Activated CD4-positive, alpha-beta T cell treated with anti-CD3 and anti-CD28 coated beads, Interleukin-2, amount 10 ng/mL, durations not matched to agents 7 days and 5 days (primary cell): Measurements from ENCODE around the gene PNMA1. TPM values are rescaled to one million over a fixed set of nuclear protein-coding genes. Genes with fewer than 3 reads are reported as not detected.
"Not testable (repeated sequence)": the region's sequence is repeated elsewhere in the genome, so short reads cannot be mapped to it uniquely, and the experiment has no call there.

Source experiments
- CTCF ChIA-PET: fragments of 350-600 bp; sonication (Branson Sonifier 250); formaldehyde crosslinking; loops from one replicate; lab custom pipeline; 2021; ENCODE audit warnings: antibody characterized with exemption; lab: Charles Lee
- POLR2A ChIA-PET: fragments of 350-600 bp; sonication (Branson Sonifier 250); formaldehyde crosslinking; loops from one replicate; lab custom pipeline; 2021; ENCODE audit warnings: antibody characterized with exemption; lab: Charles Lee
- DNase-seq: peaks from one replicate; pipeline ENCODE4 v3.0.0-alpha.2; 2020
- H3K27ac Mint-ChIP-seq: one replicate; pipeline ENCODE4 v1.8.0; 2021; ENCODE audit warnings: mild to moderate bottlenecking, moderate library complexity, mixed read lengths
- H3K27me3 Mint-ChIP-seq: one replicate; pipeline ENCODE4 v1.8.0; 2021; ENCODE audit warnings: mixed read lengths
- H3K36me3 Mint-ChIP-seq: one replicate; pipeline ENCODE4 v1.8.0; 2021; ENCODE audit warnings: low read depth, mixed read lengths
- H3K4me1 Mint-ChIP-seq: one replicate; pipeline ENCODE4 v1.8.0; 2021; ENCODE audit warnings: mixed read lengths
- H3K4me3 Mint-ChIP-seq: one replicate; pipeline ENCODE4 v1.8.0; 2021; ENCODE audit warnings: mild to moderate bottlenecking, moderate library complexity, mixed read lengths
- H3K9me3 Mint-ChIP-seq: one replicate; pipeline ENCODE4 v1.8.0; 2021; ENCODE audit warnings: mixed read lengths
- total RNA-seq, 2 experiments: library from RNA; stranded (reverse); gene quantifications; one replicate each; pipeline ENCODE4 v1.2.3, GENCODE V29; 2021

The PNMA1 gene
- total RNA-seq, 2 experiments from 2014 or later: 23.3 to 25.9 TPM

DNA sequence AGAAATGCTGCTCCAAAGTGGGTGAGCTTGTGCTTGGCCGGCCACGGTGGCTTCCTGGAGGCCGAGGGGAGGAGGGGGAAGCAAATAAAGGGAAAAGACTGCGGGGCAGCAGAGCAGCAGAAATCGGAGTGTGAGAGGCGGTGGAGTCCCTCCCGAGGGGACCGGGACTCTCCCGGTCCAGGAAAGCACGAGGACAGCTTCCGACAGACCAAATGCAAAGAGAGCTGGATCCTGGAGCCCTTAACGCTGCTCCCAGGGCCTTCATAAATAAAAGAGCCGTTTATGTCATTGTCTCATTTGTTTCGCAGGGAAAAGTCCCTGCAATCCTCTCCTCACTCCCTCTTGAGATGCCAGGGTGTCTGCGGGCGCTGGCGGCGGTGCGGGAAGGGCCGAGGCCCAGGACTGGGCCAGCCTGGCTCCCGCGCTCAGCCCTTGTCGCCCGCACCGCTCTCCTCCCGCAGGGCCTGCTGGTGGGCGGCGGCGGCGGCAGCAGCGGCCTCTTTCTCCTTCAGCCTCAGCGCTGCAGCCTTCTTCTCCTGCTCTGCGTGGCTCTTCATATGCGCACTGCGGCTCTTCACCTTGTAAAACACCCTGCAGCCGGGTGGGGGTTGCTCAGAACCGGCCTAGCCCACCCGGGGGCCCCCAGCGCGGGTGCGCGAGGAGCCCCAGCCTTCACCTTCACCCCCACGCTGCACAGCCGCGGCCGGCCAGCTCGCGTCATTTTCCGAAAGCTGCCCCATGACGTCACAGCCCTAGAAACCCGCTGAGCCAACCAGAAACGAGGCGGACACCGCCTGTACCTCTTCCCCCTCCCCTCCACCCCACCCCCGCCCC is 4.5 kb upstream of the PNMA1 start:
- CTCF ChIA-PET: interaction anchor here (0.8 to 3.5 kb wide), 5 partner anchors 9 to 209 kb away, joined by 3 to 17 read pairs (median 4); no protein-coding TSS in a partner anchor
- no peak overlapping the region for H3K27ac Mint-ChIP-seq

DNA sequence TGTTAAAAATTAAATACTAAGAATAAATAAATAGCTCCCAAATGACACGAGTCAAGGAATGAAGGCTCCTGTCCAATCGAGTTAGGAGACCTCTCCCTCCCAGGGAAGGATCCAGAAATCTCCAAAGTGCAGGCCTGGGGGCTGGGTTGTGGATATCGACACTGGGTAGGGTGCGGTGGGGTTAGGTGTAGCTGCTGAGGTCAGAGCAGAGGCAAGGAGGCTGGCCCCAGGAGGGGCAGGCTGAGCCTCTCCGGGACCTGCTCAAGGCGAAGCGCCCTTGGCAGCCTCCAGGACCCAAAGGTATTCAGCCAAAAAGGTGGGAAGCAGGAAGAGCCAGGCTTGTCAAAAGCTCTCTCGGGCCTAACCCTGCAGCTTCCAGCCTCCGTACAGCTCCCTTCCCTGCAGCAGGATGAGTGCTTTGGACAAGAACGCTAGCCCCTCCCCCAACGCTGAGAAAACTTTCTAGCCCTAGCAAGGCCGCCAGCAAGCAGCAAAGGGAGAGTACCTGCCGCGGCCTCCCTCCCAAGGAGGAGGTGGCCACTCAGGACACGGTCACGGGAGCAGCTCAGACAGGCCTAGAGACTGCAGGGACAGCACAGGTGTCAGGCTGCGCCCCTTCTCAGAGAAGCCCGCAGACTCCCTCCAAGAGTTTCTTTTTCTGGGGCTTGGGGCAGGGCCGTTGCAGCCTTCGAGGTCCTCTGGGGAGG is 3.7 kb upstream of the PNMA1 start:
- Mint-ChIP-seq H3K27ac (no peak overlapping the region), H3K4me1 (peaks cover 7% of the 10 kb centered on the region), H3K4me3 (no peak overlapping the region), H3K27me3 (no peaks in the 10 kb centered on the region), H3K36me3 (peaks cover 57% of the 10 kb centered on the region), H3K9me3 (no peaks in the 10 kb centered on the region)
- DNase-seq: no peak
- ChIA-PET POLR2A (interaction anchor here (0.6 kb wide), 1 partner anchor 149 kb away, joined by 5 read pairs; the partner anchor contains the start of gene ACOT2), CTCF (interaction anchor here (0.8 to 3.5 kb wide), 6 partner anchors 7 to 210 kb away, joined by 3 to 17 read pairs (median 5); no protein-coding TSS in a partner anchor)

More for the DNA sequence above, 4.5 kb upstream of the PNMA1 start:
- no peaks in the 10 kb centered on the region for H3K9me3 Mint-ChIP-seq
- DNase-seq: no peak
- no peaks in the 10 kb centered on the region for H3K27me3 Mint-ChIP-seq
- peaks cover 8% of the 10 kb centered on the region for H3K4me1 Mint-ChIP-seq
- POLR2A ChIA-PET: interaction anchor here (0.6 kb wide), 1 partner anchor 150 kb away, joined by 5 read pairs; the partner anchor contains the start of gene ACOT2
- H3K4me3 Mint-ChIP-seq: no peak overlapping the region
- peaks cover 57% of the 10 kb centered on the region for H3K36me3 Mint-ChIP-seq

DNA sequence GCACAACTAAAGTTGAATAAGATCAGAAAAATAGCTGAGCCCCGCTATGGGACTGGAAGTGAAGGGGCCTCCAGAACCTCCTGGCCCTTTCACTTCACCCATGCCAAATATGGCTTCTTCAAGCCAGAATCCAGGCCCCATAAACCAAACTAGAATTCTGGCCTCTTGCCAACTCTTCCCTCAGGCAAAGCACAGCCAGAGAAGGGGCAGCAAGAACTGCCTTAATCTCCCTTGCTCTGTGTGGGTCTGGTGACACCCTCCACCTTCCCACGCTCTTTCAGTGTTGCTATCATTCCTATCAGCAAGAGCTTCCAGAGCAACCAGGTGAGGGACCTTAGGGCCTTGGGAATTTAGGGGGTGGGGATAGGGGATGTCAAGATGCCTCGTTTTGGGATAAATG is 3.1 kb upstream of the PNMA1 start:
- H3K36me3 Mint-ChIP-seq: peaks cover 53% of the 10 kb centered on the region
- H3K4me3 Mint-ChIP-seq: no peak overlapping the region
- no peak for DNase-seq
- peaks cover 12% of the 10 kb centered on the region for H3K4me1 Mint-ChIP-seq
- H3K9me3 Mint-ChIP-seq: no peaks in the 10 kb centered on the region
- H3K27ac Mint-ChIP-seq: no peak overlapping the region
- no peaks in the 10 kb centered on the region for H3K27me3 Mint-ChIP-seq
- ChIA-PET CTCF (interaction anchor here (1.0 to 3.5 kb wide), 6 partner anchors 8 to 164 kb away, joined by 3 to 17 read pairs (median 5); no protein-coding TSS in a partner anchor), POLR2A (no interaction called here)

DNA sequence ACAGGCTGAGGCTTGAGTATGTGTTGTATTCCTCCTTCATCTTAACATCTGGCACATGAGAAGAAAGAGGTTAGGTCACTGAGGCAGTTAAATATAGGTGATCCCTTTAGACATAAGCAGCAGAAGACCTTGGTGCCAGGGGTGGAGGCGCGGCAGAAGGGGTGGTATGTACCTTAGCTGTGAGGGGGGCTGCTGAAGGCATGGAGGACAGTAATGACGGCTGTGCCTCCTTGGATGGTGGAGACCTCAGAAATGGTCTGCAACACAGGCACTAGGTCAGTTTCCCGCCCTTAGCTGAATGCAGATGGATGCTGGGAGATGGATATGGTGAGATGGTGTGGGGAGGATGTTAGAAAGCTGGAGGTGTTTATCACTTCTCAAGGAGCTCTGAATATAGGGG is 1.5 kb upstream of the PNMA1 start:
- CTCF ChIA-PET: interaction anchor here (3.5 kb wide), 1 partner anchor 12 kb away, joined by 17 read pairs; no protein-coding TSS in a partner anchor
- H3K27ac Mint-ChIP-seq: no peak overlapping the region
- POLR2A ChIA-PET: interaction anchor here (1.1 kb wide), 1 partner anchor 43 kb away, joined by 4 read pairs; no protein-coding TSS in a partner anchor
- H3K9me3 Mint-ChIP-seq: no peaks in the 10 kb centered on the region
- H3K27me3 Mint-ChIP-seq: no peaks in the 10 kb centered on the region
- H3K4me1 Mint-ChIP-seq: peaks cover 16% of the 10 kb centered on the region
- peaks cover 38% of the 10 kb centered on the region for H3K36me3 Mint-ChIP-seq
- H3K4me3 Mint-ChIP-seq: no peak overlapping the region
- DNase-seq: no peak

DNA sequence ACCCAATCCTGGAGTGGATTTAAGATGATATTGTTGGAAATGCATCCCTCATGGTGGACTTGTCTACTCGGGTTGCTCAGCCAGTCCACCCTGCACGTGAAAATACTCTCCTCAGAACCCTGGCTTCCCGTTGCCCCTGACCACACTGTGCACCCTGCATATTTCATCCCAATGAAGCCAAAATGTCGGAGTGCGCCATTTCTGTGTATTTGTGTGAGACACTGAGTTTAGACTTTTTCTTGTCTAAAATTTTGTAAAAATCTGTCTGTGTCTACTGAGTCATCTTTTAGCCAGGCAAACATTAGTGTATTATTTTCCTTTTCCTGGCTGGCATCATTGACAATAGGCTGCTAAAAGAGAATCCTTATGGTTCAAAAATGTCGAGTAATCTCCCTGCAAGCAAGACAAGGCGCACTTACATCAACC is 485 bp upstream of the PNMA1 start:
- peak overlapping the region; percentile 61 for H3K4me3 Mint-ChIP-seq
- no peaks in the 10 kb centered on the region for H3K27me3 Mint-ChIP-seq
- no peaks in the 10 kb centered on the region for H3K9me3 Mint-ChIP-seq
- H3K27ac Mint-ChIP-seq: peak overlapping the region; percentile 83
- CTCF ChIA-PET: no interaction called here
- POLR2A ChIA-PET: no interaction called here
- H3K36me3 Mint-ChIP-seq: peaks cover 36% of the 10 kb centered on the region
- peaks cover 21% of the 10 kb centered on the region for H3K4me1 Mint-ChIP-seq
- no peak for DNase-seq

DNA sequence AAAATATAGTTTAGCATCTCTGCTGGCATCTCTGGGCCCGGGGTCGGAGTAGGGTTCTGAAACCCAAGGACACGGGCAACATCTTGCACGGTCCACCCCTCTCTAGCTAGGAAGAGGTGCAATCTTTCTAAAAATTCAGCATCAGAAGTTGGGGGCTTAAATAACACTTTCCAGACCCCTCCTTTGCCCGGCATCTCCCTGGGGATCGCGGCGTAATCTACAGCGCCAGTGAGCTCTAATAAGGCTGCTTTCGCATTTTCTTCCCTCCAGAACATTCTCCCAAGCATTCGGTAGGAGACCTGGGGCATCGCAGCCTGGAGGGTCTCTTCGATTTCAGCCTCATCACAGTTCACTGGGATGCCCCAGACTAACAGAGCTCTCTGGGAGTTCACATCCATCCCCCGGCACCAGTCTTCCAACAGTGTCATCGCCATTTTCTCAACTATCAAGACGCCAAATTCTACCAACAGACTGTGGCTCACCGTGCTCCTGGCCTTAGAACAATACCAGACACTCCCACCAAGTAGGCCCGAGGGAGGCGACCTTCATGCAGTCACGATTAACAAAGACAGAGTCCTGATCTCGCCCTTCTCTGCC is 880 bp downstream of the PNMA1 start:
- peak overlapping the region; percentile 92 for H3K27ac Mint-ChIP-seq
- no peak for DNase-seq
- ChIA-PET CTCF (interaction anchor here (0.6 to 2.4 kb wide), 4 partner anchors 10 to 58 kb away, joined by 3 to 9 read pairs (median 4); a partner anchor contains a TSS), POLR2A (no interaction called here)
- peak overlapping the region; percentile 87 for H3K4me3 Mint-ChIP-seq
- H3K9me3 Mint-ChIP-seq: no peaks in the 10 kb centered on the region
- peaks cover 29% of the 10 kb centered on the region for H3K36me3 Mint-ChIP-seq
- peaks cover 21% of the 10 kb centered on the region for H3K4me1 Mint-ChIP-seq
- H3K27me3 Mint-ChIP-seq: no peaks in the 10 kb centered on the region

DNA sequence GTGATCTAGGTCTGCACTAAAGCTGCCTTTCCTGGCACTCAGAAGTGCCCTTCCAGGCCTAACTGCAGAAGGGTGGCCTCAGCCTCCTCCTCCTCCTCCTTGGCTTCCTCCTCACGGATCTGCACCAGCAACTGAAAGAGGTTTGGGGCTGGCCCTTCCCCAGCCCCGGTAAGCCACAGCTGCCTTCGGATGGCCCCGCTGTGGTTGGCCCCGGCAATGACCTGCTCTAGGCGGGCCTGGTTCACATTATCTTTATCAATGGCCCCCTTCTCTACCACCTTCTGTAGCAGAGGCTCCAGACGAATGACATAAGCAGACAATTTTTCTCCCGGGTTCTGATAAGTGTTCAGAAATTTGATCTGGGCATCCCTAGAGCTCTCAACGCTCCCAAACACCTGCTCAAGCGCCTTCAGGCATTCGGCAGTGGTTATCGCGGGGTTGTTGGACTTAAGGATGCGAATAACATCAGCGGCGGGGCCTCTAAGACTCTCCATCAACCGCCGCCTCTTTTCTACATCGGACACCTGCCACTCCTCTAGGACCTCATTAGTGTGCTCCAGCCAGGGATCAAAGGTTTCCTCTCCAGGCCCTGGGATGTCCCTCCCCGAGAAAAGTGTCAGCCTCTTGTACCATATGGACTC is 1.5 kb downstream of the PNMA1 start:
- H3K36me3 Mint-ChIP-seq: peaks cover 23% of the 10 kb centered on the region
- no peaks in the 10 kb centered on the region for H3K9me3 Mint-ChIP-seq
- H3K4me3 Mint-ChIP-seq: peak overlapping the region; percentile 87
- peak; percentile 42 for DNase-seq
- H3K27me3 Mint-ChIP-seq: no peaks in the 10 kb centered on the region
- ChIA-PET CTCF (interaction anchor here (0.6 to 2.4 kb wide), 4 partner anchors 13 to 58 kb away, joined by 3 to 9 read pairs (median 4); a partner anchor contains a TSS), POLR2A (interaction anchor here (0.8 kb wide), 1 partner anchor 48 kb away, joined by 4 read pairs; a partner anchor contains a TSS)
- H3K4me1 Mint-ChIP-seq: peaks cover 21% of the 10 kb centered on the region
- peak overlapping the region; percentile 92 for H3K27ac Mint-ChIP-seq

DNA sequence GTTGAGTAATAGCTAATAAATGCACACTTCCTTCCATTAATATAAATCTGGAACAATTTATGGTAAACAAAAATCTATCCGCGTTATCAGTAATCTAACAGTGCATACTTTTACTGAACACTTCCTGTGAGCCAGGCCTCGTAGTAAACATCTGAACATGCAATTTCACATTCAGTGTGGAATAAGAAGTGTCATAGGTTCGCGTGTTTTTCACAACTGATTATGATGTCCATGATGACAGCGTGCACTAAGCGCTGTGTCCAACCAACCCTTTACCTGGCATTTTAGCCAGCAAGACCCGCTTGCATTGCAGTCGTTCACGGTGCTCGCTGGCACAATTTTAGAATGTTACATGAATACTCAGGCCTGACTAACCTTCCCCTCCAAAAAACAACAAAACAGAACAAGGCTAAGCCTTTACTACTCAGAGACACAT is 2.1 kb downstream of the PNMA1 start:
- peak overlapping the region; percentile 87 for H3K4me3 Mint-ChIP-seq
- no peaks in the 10 kb centered on the region for H3K27me3 Mint-ChIP-seq
- peak; percentile 38 for DNase-seq
- H3K27ac Mint-ChIP-seq: peak overlapping the region; percentile 92
- peaks cover 19% of the 10 kb centered on the region for H3K36me3 Mint-ChIP-seq
- ChIA-PET CTCF (interaction anchor here (1.0 to 2.4 kb wide), 3 partner anchors 13 to 48 kb away, joined by 3 to 9 read pairs (median 3); a partner anchor contains a TSS), POLR2A (interaction anchor here (0.8 kb wide), 1 partner anchor 48 kb away, joined by 4 read pairs; a partner anchor contains a TSS)
- H3K9me3 Mint-ChIP-seq: no peaks in the 10 kb centered on the region
- H3K4me1 Mint-ChIP-seq: peaks cover 21% of the 10 kb centered on the region

DNA sequence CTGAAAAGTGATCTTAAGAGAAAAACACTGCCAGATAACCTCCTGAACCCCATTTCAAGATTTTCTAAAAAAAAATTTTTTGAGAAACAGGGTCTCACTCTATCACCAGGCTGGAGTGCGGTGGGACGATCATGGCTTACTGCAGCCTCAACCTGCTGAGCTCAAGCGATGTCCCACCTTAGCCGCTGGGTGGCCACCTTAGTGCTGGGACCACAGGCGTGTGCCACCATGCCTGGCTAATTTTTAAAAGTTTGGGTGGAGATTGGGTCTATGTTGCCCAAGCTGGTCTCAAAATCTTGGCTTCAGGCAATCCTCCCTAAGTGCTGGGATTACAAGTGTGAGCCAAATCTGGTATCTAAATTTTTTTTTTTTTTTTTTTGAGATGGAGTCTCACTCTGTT is 3.4 kb downstream of the PNMA1 start:
- H3K9me3 Mint-ChIP-seq: no peaks in the 10 kb centered on the region
- peaks cover 21% of the 10 kb centered on the region for H3K4me1 Mint-ChIP-seq
- no peak for DNase-seq
- CTCF ChIA-PET: interaction anchor here (1.1 kb wide), 1 partner anchor 24 kb away, joined by 4 read pairs; no protein-coding TSS in a partner anchor
- POLR2A ChIA-PET: no interaction called here
- H3K36me3 Mint-ChIP-seq: peaks cover 10% of the 10 kb centered on the region
- no peak overlapping the region for H3K4me3 Mint-ChIP-seq
- H3K27me3 Mint-ChIP-seq: no peaks in the 10 kb centered on the region
- H3K27ac Mint-ChIP-seq: no peak overlapping the region

DNA sequence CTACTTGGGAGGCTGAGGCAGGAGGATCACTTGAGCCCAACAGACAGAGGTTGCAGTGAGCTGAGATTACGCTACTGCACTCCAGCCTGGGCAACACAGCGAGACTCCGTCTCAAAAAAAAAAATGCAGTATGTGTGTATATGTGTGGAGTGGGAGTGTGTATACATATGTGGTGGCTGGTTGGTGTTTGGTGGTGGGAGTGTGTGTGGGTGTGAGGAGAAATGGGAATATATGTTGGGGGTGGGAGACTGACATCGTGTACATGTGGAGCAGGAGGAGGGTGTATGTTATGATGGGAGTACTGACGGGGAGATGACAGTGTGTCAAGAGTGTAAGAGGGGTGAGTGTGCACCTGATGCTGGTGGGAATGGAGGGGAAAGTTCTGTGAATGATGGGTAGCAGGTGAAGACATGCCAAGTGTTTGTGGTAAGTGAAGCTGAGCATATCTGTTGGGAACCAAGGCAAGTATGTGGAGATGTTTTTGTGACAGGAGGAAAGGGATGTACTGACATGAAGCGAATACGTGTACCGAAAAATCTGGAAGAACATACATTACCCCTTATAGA is 4.2 kb downstream of the PNMA1 start:
- Mint-ChIP-seq H3K36me3 (peaks cover 10% of the 10 kb centered on the region), H3K27ac (no peak overlapping the region), H3K4me3 (peak overlapping the region; percentile 24), H3K27me3 (no peaks in the 10 kb centered on the region), H3K9me3 (no peaks in the 10 kb centered on the region), H3K4me1 (peaks cover 21% of the 10 kb centered on the region)
- ChIA-PET POLR2A (no interaction called here), CTCF (interaction anchor here (1.1 kb wide), 1 partner anchor 23 kb away, joined by 4 read pairs; no protein-coding TSS in a partner anchor)
- no peak for DNase-seq

DNA sequence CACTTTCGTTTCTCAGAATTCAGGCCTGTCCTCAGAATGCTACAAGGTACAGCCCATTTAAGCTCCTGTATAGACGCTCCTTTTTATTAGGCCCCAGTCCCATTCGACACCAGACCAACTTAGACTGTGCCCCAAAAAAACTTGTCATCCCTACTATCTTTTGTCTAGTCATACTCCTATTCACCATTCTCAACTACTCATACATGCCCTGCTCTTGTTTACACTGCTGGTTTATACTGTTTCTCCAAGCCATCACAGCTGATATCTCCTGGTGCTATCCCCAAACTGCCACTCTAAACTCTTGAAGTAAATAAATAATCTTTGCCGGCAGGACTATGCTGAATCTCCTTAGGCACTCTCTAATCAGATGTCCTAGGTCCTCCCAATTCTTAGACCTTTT is 6.1 kb downstream of the PNMA1 start:
- H3K36me3 Mint-ChIP-seq, POLR2A ChIA-PET, H3K27ac Mint-ChIP-seq, H3K9me3 Mint-ChIP-seq, H3K27me3 Mint-ChIP-seq, H3K4me3 Mint-ChIP-seq, CTCF ChIA-PET, DNase-seq: not testable (repeated sequence)
- H3K4me1 Mint-ChIP-seq: peaks cover 15% of the 10 kb centered on the region
